GM15510 (cell line): ENCODE results near the gene AURKA.

ENCODE experiments used
- POLR2A ChIP-seq: IDR thresholded peaks from 3 replicates; pipeline ENCODE4 v1.6.1; 2011; ENCODE audit warnings: borderline replicate concordance; ENCODE audit not compliant: insufficient read length; ENCODE audit errors: extremely low read depth

The AURKA gene

GRCh38 chr20:56424931-56425330 is 32.9 kb upstream of the AURKA start:
- TF ChIP-seq POLR2A, result no peak

- no peak for TF ChIP-seq POLR2A
Observed at GRCh38 chr20:56423886-56424285, 31.9 kb upstream of the AURKA start.

GRCh38 chr20:56423211-56423610 is 31.2 kb upstream of the AURKA start:
- no peak for TF ChIP-seq POLR2A

- TF ChIP-seq POLR2A, result no peak
Observed at GRCh38 chr20:56422824-56423189, 30.8 kb upstream of the AURKA start.

GRCh38 chr20:56422076-56422823 is 30.2 kb upstream of the AURKA start:
- no peak for TF ChIP-seq POLR2A

- TF ChIP-seq POLR2A, result no peak
Observed at GRCh38 chr20:56420940-56421688, 29.1 kb upstream of the AURKA start.

GRCh38 chr20:56420028-56420427 is 28.0 kb upstream of the AURKA start:
- TF ChIP-seq POLR2A, result no peak

GRCh38 chr20:56418385-56418861 is 26.4 kb upstream of the AURKA start:
- TF ChIP-seq POLR2A, result no peak

- TF ChIP-seq POLR2A, result no peak
Observed at GRCh38 chr20:56417911-56418310, 25.9 kb upstream of the AURKA start.

GRCh38 chr20:56417402-56417801 is 25.4 kb upstream of the AURKA start:
- TF ChIP-seq POLR2A, result no peak

- TF ChIP-seq POLR2A, result no peak
Observed at GRCh38 chr20:56414842-56415765, 23.1 kb upstream of the AURKA start.

- TF ChIP-seq POLR2A, result no peak
Observed at GRCh38 chr20:56412949-56413348, 20.9 kb upstream of the AURKA start.

- no peak for TF ChIP-seq POLR2A
Observed at GRCh38 chr20:56412473-56412790, 20.4 kb upstream of the AURKA start.

- no peak for TF ChIP-seq POLR2A
Observed at GRCh38 chr20:56411759-56412472, 19.9 kb upstream of the AURKA start, which contains the start of gene CASS4. Gene CASS4 (plus strand): TSS chr20:56412260. CDS start chr20:56412459, 199 bp downstream.
